NB4 (cell line): ENCODE measurements around the gene MYBPC2.

Experiments
- DNase-seq: peaks from one replicate; pipeline ENCODE4 v3.0.0; 2010; ENCODE audit warnings: low read depth
- H3K4me3 ChIP-seq: one replicate; pipeline ENCODE4 v1.5.1; 2011; ENCODE audit warnings: mild to moderate bottlenecking, low read depth, low read length, moderate library complexity
- MYC ChIP-seq: IDR thresholded peaks from 2 replicates; pipeline ENCODE4 v1.6.1; 2011; ENCODE audit warnings: low read depth, low read length
- POLR2A ChIP-seq: IDR thresholded peaks from 2 replicates; pipeline ENCODE4 v1.6.1; 2011; ENCODE audit warnings: mild to moderate bottlenecking; ENCODE audit not compliant: insufficient read length; ENCODE audit errors: extremely low read depth
- TF ChIP-seq, protein P1 (sequence below): IDR thresholded peaks from 2 replicates; pipeline ENCODE4 v1.6.1; 2011; ENCODE audit warnings: low read depth, low read length
- TF ChIP-seq, protein P2 (sequence below): IDR thresholded peaks from one replicate; pipeline ENCODE4 v1.5.1; 2012; ENCODE audit warnings: low read depth, low read length

Gene MYBPC2

DNA sequence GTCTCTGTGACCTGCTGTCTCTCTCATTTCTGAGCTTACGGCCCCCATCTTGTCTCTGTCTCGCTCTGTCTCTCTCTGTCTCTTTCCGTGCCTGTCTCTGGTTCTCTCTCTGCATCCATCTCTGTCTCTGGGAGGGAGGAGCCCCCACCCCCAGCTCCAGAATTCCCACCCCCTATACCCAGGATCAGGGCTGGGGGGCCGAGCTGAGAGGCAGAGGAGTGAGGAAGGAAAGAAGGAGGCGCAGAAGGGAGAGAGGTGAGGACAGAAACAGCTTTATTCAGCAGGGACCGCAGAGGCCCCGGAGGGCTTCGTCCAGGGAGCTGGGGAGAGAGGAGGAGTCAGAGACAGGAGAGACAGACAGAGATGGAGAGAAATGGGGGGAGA lies 64.3 kb downstream of the MYBPC2 start:
- DNase-seq: no peak
- H3K4me3 ChIP-seq: no peak overlapping the region
- TF ChIP-seq POLR2A: no peak

DNA sequence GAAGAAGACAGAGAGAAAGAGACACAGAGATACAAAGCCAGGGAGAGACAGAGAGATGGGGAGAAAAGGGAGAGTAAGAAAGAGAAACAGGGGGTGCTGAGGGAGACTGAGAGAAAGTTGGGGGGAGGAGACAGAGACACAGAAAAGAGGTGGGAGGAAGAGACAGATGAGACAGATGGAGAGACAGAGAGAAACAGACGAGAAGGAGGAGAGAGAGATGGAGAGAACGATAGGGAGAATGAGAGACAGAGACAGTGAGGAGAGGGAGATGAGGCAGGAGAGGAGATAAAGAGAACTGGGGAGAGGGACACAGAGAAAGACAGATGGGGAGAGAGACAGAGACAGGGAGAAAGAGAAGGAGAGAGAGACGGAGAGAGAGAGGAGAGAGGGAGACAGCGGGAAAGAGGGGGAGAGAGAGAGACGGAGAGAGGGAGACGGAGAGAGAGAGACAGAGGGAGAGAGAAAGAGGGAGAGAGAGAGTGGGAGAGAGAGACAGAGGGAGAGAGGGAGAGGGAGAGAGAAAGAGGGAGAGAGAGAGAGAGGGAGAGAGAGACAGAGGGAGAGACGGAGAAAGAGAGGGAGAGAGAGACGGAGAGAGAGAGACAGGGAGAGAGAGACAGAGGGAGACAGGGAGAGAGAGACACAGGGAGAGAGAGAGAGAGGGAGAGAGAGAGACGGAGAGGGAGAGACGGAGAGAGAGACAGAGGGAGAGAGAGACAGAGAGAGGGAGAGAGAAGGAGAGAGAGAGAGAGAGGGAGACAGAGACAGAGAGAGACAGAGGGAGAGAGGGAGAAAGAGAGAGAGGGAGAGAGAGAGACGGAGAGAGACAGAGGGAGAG lies 65.7 kb downstream of the MYBPC2 start:
- H3K4me3 ChIP-seq: no peak overlapping the region
- TF ChIP-seq POLR2A: no peak
- no peak for TF ChIP-seq MYC
- TF ChIP-seq, protein P1, sequence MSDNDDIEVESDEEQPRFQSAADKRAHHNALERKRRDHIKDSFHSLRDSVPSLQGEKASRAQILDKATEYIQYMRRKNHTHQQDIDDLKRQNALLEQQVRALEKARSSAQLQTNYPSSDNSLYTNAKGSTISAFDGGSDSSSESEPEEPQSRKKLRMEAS: no peak
- TF ChIP-seq, protein P2, sequence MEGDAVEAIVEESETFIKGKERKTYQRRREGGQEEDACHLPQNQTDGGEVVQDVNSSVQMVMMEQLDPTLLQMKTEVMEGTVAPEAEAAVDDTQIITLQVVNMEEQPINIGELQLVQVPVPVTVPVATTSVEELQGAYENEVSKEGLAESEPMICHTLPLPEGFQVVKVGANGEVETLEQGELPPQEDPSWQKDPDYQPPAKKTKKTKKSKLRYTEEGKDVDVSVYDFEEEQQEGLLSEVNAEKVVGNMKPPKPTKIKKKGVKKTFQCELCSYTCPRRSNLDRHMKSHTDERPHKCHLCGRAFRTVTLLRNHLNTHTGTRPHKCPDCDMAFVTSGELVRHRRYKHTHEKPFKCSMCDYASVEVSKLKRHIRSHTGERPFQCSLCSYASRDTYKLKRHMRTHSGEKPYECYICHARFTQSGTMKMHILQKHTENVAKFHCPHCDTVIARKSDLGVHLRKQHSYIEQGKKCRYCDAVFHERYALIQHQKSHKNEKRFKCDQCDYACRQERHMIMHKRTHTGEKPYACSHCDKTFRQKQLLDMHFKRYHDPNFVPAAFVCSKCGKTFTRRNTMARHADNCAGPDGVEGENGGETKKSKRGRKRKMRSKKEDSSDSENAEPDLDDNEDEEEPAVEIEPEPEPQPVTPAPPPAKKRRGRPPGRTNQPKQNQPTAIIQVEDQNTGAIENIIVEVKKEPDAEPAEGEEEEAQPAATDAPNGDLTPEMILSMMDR: no peak
- DNase-seq: no peak

DNA sequence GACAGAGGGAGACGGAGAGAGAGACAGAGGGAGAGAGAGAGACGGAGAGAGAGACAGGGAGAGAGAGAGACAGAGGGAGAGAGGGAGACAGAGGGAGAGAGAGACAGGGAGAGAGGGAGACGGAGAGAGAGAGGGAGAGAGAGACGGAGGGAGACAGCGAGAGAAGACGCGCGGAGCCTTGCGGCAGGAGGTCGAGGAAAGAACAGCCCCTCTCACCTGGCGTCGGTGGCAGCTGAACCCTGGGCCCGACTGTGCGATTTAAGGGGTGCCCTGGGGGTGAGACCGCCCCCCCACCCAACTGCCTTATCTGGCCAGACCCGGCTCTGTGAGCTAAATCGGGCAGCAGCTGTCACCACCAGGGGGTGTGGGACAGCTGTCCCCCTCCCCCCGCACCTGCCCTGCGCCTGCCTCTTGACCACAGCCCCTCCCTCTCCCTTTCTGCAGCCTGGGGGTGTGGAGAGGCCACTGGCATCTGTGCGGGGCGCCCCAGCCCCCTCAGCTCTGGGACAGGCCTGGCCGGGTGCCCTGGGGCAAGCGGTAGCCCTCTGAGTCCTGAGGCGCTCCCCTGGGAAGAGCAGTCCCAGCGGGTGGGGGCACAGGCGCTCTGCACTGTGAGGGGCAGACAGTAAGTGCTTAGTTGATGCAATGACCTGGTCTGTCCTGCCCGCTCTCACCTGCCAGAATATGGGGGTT lies 67.5 kb downstream of the MYBPC2 start:
- TF ChIP-seq, protein P1: no peak
- TF ChIP-seq MYC: no peak
- no peak overlapping the region for H3K4me3 ChIP-seq
- peak; percentile 40 for DNase-seq

DNA sequence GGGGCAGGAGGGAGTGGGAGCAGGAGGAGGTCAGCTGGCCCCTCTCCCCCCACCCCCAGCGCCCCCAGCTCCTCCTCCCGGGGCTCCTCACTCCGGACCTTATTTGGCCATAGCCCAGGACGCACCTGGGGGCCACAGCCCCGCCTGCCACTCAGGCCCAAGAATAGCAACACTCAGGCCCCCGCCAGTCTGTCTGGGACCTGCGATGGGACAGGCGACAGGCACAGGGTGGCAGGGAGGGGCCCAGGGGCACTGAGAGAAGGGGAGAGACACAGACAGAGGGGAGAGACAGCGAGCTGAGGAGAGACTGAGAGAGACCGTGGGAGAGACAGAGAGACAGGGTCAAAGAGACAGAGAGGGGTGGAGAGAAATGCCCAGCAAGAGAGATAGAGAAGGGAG lies 68.1 kb downstream of the MYBPC2 start:
- TF ChIP-seq, protein P2: no peak
- TF ChIP-seq POLR2A: no peak
- TF ChIP-seq MYC: no peak
- TF ChIP-seq, protein P1: no peak
- DNase-seq: no peak
- no peak overlapping the region for H3K4me3 ChIP-seq

DNA sequence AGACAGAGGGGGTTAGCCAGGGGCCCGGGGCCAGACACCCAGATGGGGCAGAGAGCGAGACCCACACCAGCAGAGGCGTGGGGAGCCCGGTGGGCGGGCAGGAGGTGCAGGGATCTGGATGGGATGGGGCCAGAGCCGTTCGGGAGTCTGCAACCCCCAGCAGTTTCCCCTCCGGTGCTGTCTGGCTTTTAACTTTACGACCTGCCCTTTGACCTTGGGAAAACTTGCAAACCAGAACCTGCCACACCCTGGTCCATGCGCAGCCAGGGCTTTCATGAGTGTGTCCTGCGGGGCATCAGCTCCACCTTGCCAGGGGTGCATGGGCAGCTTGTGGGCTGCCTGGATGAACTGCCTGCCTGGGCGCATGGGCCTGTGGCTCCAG lies 68.5 kb downstream of the MYBPC2 start:
- H3K4me3 ChIP-seq: no peak overlapping the region
- TF ChIP-seq POLR2A (no peak), MYC (no peak)
- TF ChIP-seq, protein P2: no peak
- TF ChIP-seq, protein P1: no peak
- DNase-seq: no peak

DNA sequence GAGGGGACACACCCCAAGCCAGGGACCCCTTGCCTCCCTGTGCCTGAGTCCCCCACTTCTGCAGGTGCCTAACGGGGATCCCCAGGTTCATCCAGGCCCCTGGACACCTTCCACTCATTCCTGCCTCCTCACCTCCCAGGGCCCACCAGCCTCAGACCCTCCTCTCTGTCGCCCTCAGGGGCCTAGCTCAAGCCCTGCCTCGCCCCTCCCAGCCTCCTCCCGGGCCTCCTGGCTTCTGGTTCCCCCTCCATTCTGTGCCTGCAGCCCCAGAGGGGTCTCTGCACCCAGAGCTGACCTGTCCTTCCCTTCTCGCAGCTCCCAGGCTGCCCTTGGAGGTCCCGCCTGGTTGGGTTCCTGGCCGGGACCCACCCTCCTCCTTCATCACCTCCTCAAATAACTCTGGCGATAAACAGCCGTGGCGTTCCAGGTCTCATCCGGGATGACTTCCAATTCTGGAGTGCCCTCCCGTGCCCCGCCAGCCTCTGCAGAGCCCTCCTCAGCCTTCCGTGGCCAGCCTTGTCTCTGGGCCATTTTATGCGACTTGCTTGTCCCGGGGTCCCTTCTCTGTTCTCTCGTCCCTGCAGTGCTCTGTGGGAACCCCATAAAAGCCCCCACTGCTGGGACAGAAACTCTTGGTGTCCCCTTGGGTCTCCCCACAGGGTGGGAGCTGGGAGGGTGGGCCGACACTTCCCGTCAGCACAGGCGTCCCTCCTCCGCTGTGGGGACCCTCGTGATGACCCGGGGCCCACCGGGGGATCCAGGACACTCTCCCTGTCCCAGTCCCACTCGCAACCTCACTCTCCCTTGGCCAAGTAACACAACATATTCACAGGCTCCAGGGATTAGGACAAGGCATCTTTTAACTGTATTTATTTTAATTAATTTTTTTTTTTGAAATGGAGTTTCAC lies 69.1 kb downstream of the MYBPC2 start:
- no peak for DNase-seq
- TF ChIP-seq MYC: no peak
- no peak for TF ChIP-seq POLR2A
- TF ChIP-seq, protein P2: no peak
- TF ChIP-seq, protein P1: no peak
- no peak overlapping the region for H3K4me3 ChIP-seq
